Erythroblast (primary cell): ENCODE measurements around the gene ANKRD18A.
"Not testable (repeated sequence)": the region's sequence is repeated elsewhere in the genome, so short reads cannot be mapped to it uniquely, and the experiment has no call there.

Experiments used
- DNase-seq, 2 experiments: peaks; one replicate each; lab custom pipeline; 2025; lab: John Stamatoyannopoulos, UW
- GATA1 ChIP-seq: IDR thresholded peaks from 2 replicates; pipeline ENCODE4 v1.6.1; 2011; ENCODE audit warnings: low read depth, mild to moderate bottlenecking, control low read depth, low read length, moderate library complexity
- POLR2A ChIP-seq: IDR thresholded peaks from 2 replicates; pipeline ENCODE4 v1.6.1; 2011; ENCODE audit warnings: mild to moderate bottlenecking, low read length

Gene ANKRD18A

GRCh38 chr9:38641985-38642864 lies 21.8 kb upstream of the ANKRD18A start:
- DNase-seq = peak in 1 of 2 experiments; percentile 26
- TF ChIP-seq GATA1 (no peak), POLR2A (no peak)

DNA sequence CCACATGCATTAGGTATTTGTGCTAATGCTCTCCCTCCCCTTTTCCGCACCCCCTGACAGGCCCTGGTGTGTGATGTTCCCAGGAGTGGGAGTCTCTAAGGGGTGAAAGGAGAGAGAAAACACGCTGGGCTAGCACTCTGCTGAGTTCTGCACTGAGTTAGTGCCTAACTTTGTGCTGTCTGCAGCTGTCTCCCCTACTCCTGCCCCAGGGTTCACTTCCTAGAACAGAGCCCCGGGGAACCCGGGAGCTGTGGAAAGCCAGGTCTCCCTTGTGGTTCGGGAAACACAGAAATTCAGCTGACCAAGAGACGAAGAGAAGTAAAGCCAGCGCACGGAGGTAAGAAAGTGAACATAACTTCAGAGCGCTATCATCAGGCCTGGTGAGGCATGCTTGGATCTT lies 20.7 kb upstream of the ANKRD18A start:
- TF ChIP-seq GATA1 (no peak), POLR2A (no peak)
- no peak for DNase-seq

GRCh38 chr9:38639577-38639940 lies 19.2 kb upstream of the ANKRD18A start:
- DNase-seq = no peak
- TF ChIP-seq POLR2A (no peak), GATA1 (no peak)

DNA sequence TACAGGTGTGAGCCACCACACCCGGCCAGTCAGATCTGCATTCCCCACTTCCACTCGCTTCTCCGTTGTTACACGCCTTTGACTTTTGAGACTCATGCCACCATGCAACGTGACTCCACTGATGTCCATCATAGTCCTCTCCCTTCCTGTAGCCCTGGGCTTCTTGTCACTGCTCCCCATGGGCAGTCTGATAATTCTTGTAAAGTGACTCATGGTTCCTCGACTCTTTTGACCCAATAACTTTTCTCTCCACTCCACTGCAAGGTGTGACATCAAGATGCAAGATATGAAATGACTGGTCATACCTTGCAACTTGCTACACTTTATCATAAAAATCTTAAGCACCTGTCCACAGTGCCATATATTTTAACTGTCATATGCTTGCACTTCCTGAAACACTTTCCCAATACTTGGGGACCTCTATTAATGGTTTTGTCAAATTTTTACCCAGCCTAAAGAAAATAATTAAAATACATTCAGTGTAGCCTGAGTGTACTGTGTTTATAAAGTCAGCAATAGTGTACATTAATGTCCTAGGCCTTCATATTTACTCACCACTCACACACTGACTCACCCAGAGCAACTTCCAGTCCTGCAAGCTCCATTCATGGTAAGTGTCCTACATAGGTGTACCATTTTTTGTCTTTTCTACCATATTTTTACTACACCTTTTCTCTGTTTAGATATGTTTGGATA lies 18.6 kb upstream of the ANKRD18A start:
- TF ChIP-seq GATA1 (no peak), POLR2A (no peak)
- DNase-seq = no peak

DNA sequence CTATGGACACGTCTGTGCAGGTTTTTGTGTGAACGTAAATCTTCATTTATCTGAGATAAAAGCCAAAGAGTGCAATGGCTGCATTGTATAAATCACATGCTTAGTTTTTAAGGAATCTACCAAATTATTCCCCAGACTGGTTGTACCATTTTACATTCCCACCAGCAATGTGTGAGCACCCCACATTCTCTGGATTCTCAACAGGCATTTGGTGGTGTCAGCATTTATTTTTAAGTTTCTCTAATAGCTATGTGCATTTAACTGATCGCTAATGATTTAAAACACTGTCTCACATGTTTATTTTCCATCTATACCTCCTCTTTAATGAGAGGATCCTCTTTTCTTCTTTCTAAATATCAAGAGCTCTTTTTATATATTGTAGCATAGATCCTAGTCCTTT lies 13.9 kb upstream of the ANKRD18A start:
- TF ChIP-seq GATA1 (no peak), POLR2A (no peak)
- no peak for DNase-seq

GRCh38 chr9:38629511-38629910 lies 9.1 kb upstream of the ANKRD18A start:
- no peak for DNase-seq
- TF ChIP-seq GATA1 = no peak
- TF ChIP-seq POLR2A = no peak

- no peak for TF ChIP-seq GATA1
- no peak for TF ChIP-seq POLR2A
- no peak for DNase-seq
Observed at GRCh38 chr9:38626006-38626405, 5.6 kb upstream of the ANKRD18A start.

GRCh38 chr9:38622951-38623350 lies 2.6 kb upstream of the ANKRD18A start:
- no peak for TF ChIP-seq GATA1
- TF ChIP-seq POLR2A = no peak
- no peak for DNase-seq

DNA sequence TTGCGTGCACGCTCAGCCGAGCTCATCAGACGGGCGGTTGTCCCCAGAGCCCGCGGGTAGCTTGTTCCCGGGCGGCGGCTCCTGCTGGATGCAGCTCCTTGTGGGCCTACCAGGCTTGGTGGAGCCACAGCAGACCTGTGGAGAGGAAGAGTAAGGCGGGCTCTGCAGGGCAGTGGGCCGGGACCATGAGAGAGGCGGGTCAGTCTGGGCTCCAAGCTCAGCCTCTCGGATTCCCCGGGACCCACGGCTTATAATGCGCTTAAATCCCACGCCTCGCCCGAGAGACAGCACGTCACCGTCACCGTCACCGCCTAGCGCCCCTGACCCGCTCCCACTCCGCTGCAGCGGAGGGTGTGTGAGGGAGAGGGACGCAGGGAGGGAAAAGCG lies 1.9 kb upstream of the ANKRD18A start:
- TF ChIP-seq GATA1 = no peak
- no peak for TF ChIP-seq POLR2A
- no peak for DNase-seq

GRCh38 chr9:38621434-38622287 lies 1.3 kb upstream of the ANKRD18A start:
- no peak for TF ChIP-seq GATA1
- no peak for TF ChIP-seq POLR2A
- DNase-seq = peak in 1 of 2 experiments; percentile 10

GRCh38 chr9:38619556-38620447 lies 594 bp downstream of the ANKRD18A start:
- TF ChIP-seq POLR2A = no peak
- no peak for TF ChIP-seq GATA1
- peak in 1 of 2 experiments; percentile 37 for DNase-seq

DNA sequence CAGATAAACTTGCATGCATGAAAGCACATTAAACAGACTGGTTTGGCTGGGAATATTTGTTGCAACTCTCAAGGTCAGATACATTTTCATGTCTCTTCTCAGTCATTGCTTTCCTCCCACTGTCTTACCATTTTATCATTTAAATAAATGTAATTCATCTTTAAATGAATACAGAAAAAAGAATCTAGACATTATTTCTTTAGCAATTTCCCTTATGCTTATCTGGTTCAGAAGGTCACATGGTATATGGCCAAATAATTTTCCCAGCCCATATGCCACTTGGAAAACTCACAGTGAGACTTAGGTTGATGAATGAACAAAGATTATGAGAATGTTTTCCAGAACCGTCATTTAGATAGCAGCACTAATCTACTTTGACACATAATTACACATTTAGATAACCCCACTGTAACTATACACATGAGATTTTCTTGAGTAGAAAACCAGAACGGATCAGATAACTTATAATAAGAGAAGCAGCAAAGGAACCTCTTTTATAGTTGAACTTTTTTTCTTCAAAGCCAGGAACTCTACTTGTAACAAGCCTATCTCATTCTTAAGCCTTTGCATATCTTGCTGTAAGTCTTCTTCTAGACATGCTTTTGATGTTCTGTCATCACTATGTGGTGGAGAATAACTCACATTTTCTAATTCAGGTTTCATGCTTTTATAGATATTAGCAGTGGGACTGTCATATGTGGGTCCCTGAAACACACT lies 22.2 kb downstream of the ANKRD18A start:
- DNase-seq = not testable (repeated sequence)

- not testable (repeated sequence) for DNase-seq
Observed at GRCh38 chr9:38595117-38595516, 25.3 kb downstream of the ANKRD18A start.

DNA sequence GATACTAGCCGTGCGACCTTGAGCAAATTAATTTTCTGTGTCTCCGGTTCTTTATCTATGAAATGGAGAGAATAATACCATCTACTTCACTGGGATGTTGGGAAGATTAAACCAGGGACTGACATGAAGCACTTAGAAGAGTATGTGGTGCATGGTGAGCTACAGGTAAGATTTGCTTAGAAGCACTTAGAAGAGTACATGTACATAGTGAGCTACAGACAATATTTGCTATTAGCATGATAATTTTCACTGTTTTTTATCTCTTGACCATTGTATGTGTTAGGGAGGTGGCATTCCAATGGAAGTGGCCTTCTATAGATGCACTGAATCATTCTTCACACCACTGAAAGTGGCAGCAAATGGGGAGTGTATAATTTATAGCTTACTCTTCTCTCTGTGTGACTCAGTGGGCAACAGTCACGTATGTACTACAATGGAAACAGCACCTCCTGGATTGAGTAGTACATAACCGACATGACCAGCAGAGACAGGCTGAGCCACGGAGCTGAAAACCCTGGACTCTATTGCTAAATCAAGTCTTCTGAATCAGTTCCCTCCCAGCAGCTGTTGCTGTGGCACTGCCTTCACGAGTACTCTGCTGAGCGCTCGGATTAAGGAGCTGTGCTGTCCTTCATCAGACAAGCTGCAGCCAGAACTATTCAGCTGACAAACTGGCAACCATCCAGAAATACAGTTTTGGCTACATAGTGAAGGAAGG lies 28.9 kb downstream of the ANKRD18A start:
- DNase-seq = peak; percentile 44 to 63

GRCh38 chr9:38583765-38584164 lies 36.6 kb downstream of the ANKRD18A start:
- DNase-seq = peak; percentile 86 to 93

GRCh38 chr9:38580112-38580511 lies 40.3 kb downstream of the ANKRD18A start:
- peak in 1 of 2 experiments; percentile 51 for DNase-seq

DNA sequence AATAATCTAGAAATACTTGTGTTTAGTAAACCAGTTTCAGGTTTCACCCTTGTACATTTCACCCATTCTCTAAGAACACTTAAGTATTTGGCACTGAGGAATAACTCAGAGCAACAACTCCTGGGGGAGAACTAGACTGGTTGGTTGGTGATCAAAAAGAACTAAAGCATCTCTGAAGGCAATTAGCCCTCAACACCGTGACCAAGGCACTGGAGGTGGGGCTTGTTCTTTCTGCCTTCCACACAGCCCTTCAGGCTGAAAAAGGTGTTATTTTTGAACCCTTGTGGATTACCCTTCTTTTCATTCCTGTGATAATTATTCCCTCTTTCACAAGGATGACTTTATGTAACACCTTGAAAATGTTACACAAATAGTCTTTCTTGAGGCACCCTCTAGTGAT lies 44.2 kb downstream of the ANKRD18A start:
- DNase-seq = peak in 1 of 2 experiments; percentile 3
